Stimulated activated CD4-positive, alpha-beta T cell treated with anti-CD3 and anti-CD28 coated beads, Interleukin-1b, Interleukin-23, amount 100 ng/mL, for 1 hour (primary cell): ENCODE data around the gene SUGP1.

ENCODE experiments used
- DNase-seq, 2 donors: peaks; one replicate each; pipeline ENCODE4 v3.0.0-alpha.2; 2020; ENCODE audit warnings: low read depth in 2 of 2

The SUGP1 gene

GRCh38 chr19:19227217-19227616 is 93.1 kb downstream of the SUGP1 start:
- DNase-seq: no peak

- no peak for DNase-seq
These were observed 93.6 kb downstream of the SUGP1 start for GRCh38 chr19:19226663-19227062.

- no peak for DNase-seq
These were observed 94.1 kb downstream of the SUGP1 start for GRCh38 chr19:19226204-19226603.
